ENCODE measurements around the gene TTLL5. TPM values are rescaled to one million over a fixed set of nuclear protein-coding genes. Genes with fewer than 3 reads are reported as not detected.

The TTLL5 gene
- polyA plus RNA-seq, 1 experiment: 24.1 TPM

DNA sequence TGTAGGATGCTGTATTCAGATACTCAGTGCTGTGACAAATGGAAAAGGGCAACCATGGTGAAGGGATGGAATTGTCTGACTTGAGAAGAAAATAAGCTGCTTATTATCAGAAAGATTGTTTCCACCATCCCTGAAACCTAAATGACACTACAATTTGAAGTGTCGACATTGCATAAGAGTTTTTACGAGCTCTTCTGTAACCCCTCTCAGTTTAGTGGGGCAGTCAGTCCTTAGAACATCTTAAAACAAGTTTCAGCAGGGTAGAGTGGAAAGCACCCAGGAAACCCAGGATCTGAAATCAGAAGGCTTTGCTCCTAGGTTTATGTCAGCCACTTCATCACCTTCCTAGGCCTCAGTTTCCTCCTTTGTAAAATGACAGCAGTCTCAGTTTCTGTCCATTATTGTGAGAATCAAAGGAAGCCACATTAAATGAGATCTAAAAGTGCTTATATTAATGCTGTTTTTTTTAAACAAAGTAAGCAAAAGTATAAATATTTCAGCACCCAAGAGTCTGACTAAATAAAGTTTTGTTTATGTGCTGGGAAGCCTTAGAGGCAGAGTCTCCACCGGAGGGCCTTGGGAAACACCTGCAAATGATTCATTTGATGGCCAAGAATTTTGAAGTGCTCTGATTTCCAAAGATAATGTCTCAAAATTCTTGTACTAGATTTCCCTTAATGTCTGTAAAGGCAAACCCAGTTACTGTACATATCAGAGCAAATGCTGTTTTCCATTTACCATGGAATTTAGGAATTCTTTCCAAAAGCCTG lies 326.3 kb downstream of the TTLL5 start:
- no peaks in the 10 kb centered on the region for H3K9me3 ChIP-seq (ENCODE audit: control insufficient read depth, insufficient read depth, low read length)
- H3K4me3 ChIP-seq (ENCODE audit: low read depth, low read length): no peak overlapping the region
- no peak overlapping the region for H3K27ac ChIP-seq (ENCODE audit: low read depth, low read length)
- POLR2A ChIA-PET: no interaction called here
- CTCF ChIA-PET: interaction anchor here (0.7 to 21.2 kb wide), 3 partner anchors 66 to 276 kb away, joined by 3 to 484 read pairs (median 4); no protein-coding TSS in a partner anchor
- DNase-seq (ENCODE audit: low read depth, low spot score): no peak
- H3K27me3 ChIP-seq (ENCODE audit: control insufficient read depth, insufficient read depth, low read length): peaks cover 3% of the 10 kb centered on the region
- TF ChIP-seq, protein P1, sequence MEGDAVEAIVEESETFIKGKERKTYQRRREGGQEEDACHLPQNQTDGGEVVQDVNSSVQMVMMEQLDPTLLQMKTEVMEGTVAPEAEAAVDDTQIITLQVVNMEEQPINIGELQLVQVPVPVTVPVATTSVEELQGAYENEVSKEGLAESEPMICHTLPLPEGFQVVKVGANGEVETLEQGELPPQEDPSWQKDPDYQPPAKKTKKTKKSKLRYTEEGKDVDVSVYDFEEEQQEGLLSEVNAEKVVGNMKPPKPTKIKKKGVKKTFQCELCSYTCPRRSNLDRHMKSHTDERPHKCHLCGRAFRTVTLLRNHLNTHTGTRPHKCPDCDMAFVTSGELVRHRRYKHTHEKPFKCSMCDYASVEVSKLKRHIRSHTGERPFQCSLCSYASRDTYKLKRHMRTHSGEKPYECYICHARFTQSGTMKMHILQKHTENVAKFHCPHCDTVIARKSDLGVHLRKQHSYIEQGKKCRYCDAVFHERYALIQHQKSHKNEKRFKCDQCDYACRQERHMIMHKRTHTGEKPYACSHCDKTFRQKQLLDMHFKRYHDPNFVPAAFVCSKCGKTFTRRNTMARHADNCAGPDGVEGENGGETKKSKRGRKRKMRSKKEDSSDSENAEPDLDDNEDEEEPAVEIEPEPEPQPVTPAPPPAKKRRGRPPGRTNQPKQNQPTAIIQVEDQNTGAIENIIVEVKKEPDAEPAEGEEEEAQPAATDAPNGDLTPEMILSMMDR (IDR thresholded peaks at IDR 0.05; ENCODE audit: low read depth, low read length): no peak

DNA sequence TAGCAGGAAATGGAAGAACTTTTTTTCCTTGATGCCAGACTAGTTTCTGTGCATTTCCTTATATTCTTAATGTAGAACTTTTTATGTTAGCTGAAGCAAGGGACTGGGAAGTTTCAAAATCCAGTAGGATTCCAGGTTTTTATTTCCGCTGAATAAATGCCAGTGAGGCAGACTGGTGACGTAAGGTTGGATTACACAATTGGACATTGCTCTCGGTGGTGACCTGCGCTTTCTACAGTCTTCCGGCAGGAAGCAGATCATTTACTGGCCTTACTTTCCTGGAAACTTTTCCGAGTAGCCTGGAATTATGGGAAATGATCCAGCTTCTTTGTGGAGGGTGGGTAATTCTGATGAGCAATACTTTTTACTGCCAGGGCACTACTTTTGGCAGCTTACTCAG lies 328.1 kb downstream of the TTLL5 start:
- Histone ChIP-seq H3K27me3 (ENCODE audit: control insufficient read depth, insufficient read depth, low read length) (no peaks in the 10 kb centered on the region), H3K9me3 (ENCODE audit: control insufficient read depth, insufficient read depth, low read length) (no peaks in the 10 kb centered on the region), H3K27ac (ENCODE audit: low read depth, low read length) (no peak overlapping the region), H3K4me3 (ENCODE audit: low read depth, low read length) (no peak overlapping the region)
- no peak for DNase-seq (ENCODE audit: low read depth, low spot score)
- TF ChIP-seq, protein P1 (IDR thresholded peaks at IDR 0.05; ENCODE audit: low read depth, low read length): no peak
- ChIA-PET CTCF (interaction anchor here (0.5 to 21.2 kb wide), 5 partner anchors 8 to 277 kb away, joined by 3 to 484 read pairs (median 4); no protein-coding TSS in a partner anchor), POLR2A (no interaction called here)

DNA sequence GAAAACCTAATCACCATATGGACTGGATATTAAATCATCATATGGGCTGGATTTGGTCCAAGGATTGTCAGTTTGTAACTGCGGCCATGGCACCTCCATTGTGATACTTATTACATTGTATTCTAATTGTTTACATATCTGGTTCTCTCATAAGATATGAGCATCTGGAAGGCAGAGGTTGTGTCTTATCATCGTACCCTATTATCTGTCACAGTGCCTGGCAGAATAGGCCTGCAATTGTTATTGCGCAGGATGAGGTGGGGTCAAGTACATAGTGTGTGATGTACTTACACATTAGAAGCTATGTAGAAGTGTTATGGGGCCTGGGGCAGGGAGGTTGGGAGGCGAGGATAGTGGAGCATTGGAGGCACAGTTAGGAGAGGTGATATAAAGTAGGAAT lies 329.3 kb downstream of the TTLL5 start:
- Histone ChIP-seq H3K4me3 (ENCODE audit: low read depth, low read length) (no peak overlapping the region), H3K27ac (ENCODE audit: low read depth, low read length) (no peak overlapping the region), H3K27me3 (ENCODE audit: control insufficient read depth, insufficient read depth, low read length) (no peaks in the 10 kb centered on the region), H3K9me3 (ENCODE audit: control insufficient read depth, insufficient read depth, low read length) (no peaks in the 10 kb centered on the region)
- no peak for DNase-seq (ENCODE audit: low read depth, low spot score)
- TF ChIP-seq, protein P1 (IDR thresholded peaks at IDR 0.05; ENCODE audit: low read depth, low read length): no peak
- CTCF ChIA-PET: interaction anchor here (1.2 to 21.2 kb wide), 2 partner anchors 228 to 279 kb away, joined by 4 to 484 read pairs; no protein-coding TSS in a partner anchor
- POLR2A ChIA-PET: no interaction called here

DNA sequence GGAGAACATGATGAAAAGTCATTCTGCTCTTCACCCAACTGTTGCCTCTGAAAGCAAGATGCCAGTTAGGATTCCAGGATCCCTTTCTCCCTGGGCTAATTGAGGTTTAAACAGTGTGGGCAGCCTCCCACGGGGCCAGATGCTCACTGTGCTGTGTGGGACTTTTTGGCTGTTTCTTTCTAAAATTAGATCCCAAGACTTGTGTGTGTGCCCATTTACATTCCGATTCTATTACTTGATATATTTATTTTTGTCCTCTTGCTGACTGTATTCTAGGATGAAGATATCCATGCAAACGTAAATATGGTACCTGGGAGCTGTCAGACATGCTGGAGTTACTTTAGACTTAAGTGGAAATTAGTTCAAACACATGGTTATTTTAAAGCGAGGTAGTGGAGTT lies 330.7 kb downstream of the TTLL5 start:
- no peaks in the 10 kb centered on the region for H3K27me3 ChIP-seq (ENCODE audit: control insufficient read depth, insufficient read depth, low read length)
- no peak overlapping the region for H3K4me3 ChIP-seq (ENCODE audit: low read depth, low read length)
- H3K9me3 ChIP-seq (ENCODE audit: control insufficient read depth, insufficient read depth, low read length): no peaks in the 10 kb centered on the region
- TF ChIP-seq, protein P1 (IDR thresholded peaks at IDR 0.05; ENCODE audit: low read depth, low read length): no peak
- DNase-seq (ENCODE audit: low read depth, low spot score): no peak
- H3K27ac ChIP-seq (ENCODE audit: low read depth, low read length): no peak overlapping the region
- ChIA-PET CTCF (interaction anchor here (21.2 kb wide), 1 partner anchor 280 kb away, joined by 484 read pairs; no protein-coding TSS in a partner anchor), POLR2A (no interaction called here)

DNA sequence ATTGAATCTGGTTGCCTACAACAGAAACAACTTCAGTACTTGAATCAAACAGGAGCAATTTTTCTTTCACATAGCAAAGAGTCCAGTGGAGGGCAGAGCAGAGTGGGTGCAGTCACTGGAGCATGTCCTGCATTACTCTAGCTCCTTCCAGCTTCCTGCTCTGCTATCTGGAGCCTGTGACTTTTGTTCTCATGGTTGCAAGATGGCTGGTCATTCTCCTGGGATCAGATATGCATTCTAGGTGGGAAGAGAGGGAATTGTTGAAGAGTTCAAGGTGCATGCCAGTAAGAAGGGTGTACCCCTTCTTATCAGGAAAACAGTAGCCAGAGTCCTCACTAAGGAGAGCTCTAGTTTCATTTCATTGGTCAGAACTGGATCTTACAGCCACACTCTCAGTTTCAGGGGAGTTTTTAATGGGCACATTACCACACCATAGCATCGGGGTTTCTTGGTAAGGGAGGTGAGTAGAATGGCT lies 332.6 kb downstream of the TTLL5 start:
- CTCF ChIA-PET: interaction anchor here (2.9 to 21.2 kb wide), 2 partner anchors 11 to 282 kb away, joined by 25 to 484 read pairs; partner anchors contain the start of gene TGFB3
- no peak for DNase-seq (ENCODE audit: low read depth, low spot score)
- Histone ChIP-seq H3K27me3 (ENCODE audit: control insufficient read depth, insufficient read depth, low read length) (no peaks in the 10 kb centered on the region), H3K27ac (ENCODE audit: low read depth, low read length) (no peak overlapping the region), H3K9me3 (ENCODE audit: control insufficient read depth, insufficient read depth, low read length) (no peaks in the 10 kb centered on the region), H3K4me3 (ENCODE audit: low read depth, low read length) (no peak overlapping the region)
- POLR2A ChIA-PET: no interaction called here
- TF ChIP-seq, protein P1 (IDR thresholded peaks at IDR 0.05; ENCODE audit: low read depth, low read length): no peak
